Measurements from ENCODE around the gene FAHD2A. TPM values are rescaled to one million over a fixed set of nuclear protein-coding genes. Genes with fewer than 3 reads are reported as not detected.
"Not testable (repeated sequence)": the region's sequence is repeated elsewhere in the genome, so short reads cannot be mapped to it uniquely, and the experiment has no call there.

The FAHD2A gene
- polyA plus RNA-seq, 5 donors: 33.5 to 46.3 (median 38.4) TPM

DNA sequence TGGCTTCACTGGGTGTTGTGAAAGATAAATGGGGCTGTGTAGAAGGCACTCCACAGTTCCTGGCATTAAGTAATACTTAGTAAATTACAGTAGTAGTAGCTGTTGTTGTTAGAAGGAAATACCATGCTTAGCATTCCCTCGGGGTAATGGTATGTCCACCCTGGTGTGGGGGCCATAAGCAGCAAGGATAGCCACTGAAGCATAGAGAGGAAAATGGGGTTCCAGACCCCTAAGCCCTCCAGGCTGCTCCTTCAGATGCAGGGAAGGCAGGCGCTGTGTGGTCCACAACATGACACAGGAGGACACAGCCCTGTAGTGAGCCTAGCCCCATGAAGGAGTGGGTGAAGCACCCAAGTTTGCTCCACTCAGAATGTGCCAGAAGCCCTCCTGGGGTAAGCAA is 31.5 kb downstream of the FAHD2A start:
- not testable (repeated sequence) for DNase-seq

DNA sequence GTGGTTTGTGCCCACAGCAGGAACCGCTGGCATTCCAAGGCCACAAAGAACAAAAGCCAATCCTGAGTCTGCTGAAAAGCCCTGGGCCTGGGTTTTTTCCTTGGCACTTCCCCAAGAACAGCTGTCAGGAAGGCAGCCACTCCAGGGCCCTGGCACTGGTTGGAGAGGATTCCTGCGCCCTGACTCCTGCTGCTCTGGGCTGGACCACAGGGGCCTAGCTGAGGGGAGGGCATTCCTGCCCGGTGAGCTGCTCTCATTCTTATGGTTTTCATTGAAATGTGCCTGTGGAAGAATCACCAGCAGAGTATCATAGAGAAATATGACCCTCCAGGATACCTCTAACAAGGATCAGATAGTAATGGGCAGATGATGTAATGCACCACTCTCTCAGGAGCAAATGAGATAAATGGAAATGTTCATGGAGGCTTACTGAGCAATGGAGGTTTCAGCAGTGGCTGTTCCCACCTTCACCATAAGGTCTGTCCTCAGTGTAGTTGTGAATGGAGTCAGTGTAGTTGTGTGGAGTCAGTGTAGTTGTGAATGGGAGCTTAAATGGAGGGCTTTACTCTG is 32.1 kb downstream of the FAHD2A start:
- not testable (repeated sequence) for DNase-seq

DNA sequence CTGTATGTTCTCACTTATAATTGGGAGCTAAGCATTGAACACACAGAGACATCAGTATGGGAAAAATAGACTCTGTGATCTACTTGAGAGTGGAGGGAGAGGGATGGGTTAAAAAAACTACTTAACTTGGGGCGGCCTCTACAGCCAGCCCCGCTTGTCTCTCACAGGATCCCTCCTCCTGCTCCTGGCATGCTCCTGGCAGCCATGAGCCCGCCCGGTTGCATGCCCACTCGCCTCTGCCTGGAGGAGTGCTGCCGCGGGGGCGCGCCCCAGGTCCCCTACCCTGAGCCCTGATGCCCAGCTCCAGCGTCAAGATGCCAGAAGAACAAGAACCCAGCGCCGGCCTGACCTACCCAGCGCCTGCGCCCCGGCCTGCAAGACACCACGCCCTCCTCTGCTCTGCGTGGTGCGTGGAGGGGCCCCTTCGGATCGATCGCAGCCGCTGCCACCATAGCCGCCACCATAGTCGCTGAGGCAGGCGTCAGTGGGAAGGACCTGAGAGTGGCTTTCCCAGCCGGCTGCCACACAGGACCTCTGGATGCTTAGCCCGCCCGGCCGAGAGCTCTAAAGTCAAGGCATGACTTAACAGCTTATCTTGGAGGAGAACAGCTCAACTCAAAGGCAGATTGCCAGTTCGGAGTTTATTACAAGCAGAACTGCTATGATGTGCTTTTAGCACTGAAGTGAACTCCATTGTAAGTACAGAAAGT is 32.8 kb downstream of the FAHD2A start:
- not testable (repeated sequence) for DNase-seq

DNA sequence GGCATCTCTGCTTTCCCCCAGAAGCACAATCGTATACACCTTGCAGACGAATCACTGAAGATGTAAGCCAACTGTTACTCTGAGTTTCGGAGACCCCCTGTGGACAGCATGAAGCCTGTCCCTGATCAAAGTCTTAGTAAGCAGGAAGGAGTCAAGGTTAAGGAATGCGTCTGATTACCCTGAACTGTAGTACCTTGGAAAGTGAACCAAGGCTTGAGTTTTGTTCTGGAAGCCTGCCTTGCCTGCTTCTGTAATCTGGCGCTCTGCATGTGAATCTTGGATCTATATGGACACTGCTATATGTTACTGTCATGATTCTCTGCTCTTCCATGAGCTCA is 33.3 kb downstream of the FAHD2A start:
- DNase-seq: not testable (repeated sequence)

DNA sequence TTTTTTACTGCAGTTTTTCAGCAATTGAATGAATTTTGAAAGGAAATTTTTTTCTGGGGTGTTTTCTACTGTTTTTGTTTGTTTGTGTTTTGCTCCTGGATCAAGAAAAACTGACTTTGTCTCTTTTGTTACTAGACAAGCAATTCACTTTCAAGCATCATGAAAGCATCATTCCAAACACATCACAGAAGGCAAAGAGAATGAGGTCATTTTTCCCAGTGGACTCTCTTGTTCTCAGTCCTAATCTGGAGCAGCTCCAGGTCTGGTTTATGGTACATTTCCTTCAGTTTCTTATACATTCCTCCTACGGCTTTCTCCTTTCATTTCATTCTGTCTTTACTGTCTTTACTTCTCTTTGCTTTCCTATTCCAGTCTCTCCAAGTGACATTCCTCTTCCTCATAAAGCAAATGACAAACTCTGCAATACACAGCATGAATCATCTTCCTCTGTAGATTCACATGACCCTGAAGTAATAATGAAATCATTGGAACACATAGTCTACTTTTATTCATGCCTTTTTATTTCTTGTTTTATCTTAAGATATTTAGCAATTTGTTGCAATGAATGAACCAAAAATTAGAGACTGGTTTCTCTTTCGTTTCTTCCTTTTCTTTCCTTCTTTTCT is 40.1 kb downstream of the FAHD2A start:
- DNase-seq: not testable (repeated sequence)

DNA sequence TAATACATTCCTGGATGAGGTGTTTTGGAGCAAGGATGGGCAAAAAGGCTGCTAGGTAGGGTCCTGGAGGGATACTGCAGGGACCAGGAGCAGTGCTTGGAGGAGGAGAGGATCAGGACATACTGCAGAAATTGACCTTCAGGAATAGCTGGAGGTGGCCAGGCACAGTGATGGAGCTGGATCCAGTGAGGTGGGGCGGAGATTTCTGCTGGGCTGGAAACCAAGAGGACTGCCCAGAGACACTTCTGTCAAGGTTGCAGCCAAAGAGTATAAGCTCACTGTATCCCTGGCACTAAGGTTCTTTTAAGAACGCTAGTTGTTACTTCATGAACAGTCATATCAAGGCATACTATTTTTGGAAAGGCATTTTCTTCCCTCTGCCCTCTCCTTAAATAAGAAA is 42.8 kb downstream of the FAHD2A start:
- DNase-seq: not testable (repeated sequence)

DNA sequence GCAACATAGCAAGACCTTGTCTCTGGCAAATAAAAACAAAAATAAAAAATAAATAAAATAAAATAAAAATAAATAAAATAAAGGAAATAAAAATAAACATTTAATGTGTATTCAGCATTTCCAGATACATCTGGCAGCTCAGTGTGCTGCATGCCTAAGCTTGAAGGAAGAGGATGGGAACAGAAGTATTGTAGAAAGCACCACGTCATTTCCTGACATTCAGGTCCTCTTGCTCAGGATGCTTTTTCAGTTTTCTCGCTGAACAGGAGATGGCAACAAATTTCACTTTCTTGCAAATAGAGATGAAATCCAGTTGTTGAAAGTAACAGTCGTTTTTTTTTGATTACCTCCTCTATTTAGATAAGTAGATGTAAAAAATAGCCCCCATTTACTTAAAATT is 60.8 kb downstream of the FAHD2A start:
- not testable (repeated sequence) for DNase-seq

Other genes with a start within 250 kb of the FAHD2A start
- gene ZNF514, start 242.9 kb upstream of the FAHD2A start, polyA plus RNA-seq (ENCODE audit: insufficient read depth in 1 of 5, insufficient read length in 5 of 5, low replicate concordance in 1 of 5): 10 to 100 TPM; 35.1 to 48.7 (median 41.3) TPM
- 1 to 10 TPM; 5.6 to 9.1 (median 8.2) TPM for gene ZNF2, start 236.9 kb upstream of the FAHD2A start, polyA plus RNA-seq (ENCODE audit: insufficient read depth in 1 of 5, insufficient read length in 5 of 5, low replicate concordance in 1 of 5)
- gene ZNF892, start 195.2 kb upstream of the FAHD2A start, polyA plus RNA-seq (ENCODE audit: insufficient read depth in 1 of 5, insufficient read length in 5 of 5, low replicate concordance in 1 of 5): 1 to 10 TPM; 2.5 to 5.7 (median 4.2) TPM
- gene PROM2, start 128.3 kb upstream of the FAHD2A start, polyA plus RNA-seq (ENCODE audit: insufficient read depth in 1 of 5, insufficient read length in 5 of 5, low replicate concordance in 1 of 5): 10 to 100 TPM in 4 of 5 donors, 1 to 10 TPM in 1; 8.5 to 14.6 (median 14.2) TPM
- 10 to 100 TPM in 1 of 5 donors, 1 to 10 TPM in 4; 6.2 to 10.0 (median 7.4) TPM for gene KCNIP3, start 105.4 kb upstream of the FAHD2A start, polyA plus RNA-seq (ENCODE audit: insufficient read depth in 1 of 5, insufficient read length in 5 of 5, low replicate concordance in 1 of 5)
- gene TRIM43B, start 82.0 kb downstream of the FAHD2A start, polyA plus RNA-seq (ENCODE audit: insufficient read depth in 1 of 5, insufficient read length in 5 of 5, low replicate concordance in 1 of 5): not detected
- gene TRIM43, start 189.3 kb downstream of the FAHD2A start, polyA plus RNA-seq (ENCODE audit: insufficient read depth in 1 of 5, insufficient read length in 5 of 5, low replicate concordance in 1 of 5): not detected

Measured in right lung (tissue), 5 donors.